ENCODE measurements around the gene COLEC11.
"Not testable (repeated sequence)": the region's sequence is repeated elsewhere in the genome, so short reads cannot be mapped to it uniquely, and the experiment has no call there.

Gene COLEC11

GRCh38 chr2:3619661-3620060 lies 24.7 kb downstream of the COLEC11 start:
- H3K36me3 ChIP-seq (ENCODE audit: insufficient read depth, low read length); H3K9me3 ChIP-seq (ENCODE audit: low read length); H3K27ac ChIP-seq (ENCODE audit: low read depth, low read length); H3K9ac ChIP-seq (ENCODE audit: low read length); H3K4me1 ChIP-seq (ENCODE audit: insufficient read depth, low read length); H3K27me3 ChIP-seq (ENCODE audit: control insufficient read depth in 1 of 2, insufficient read depth in 2 of 2, low read length in 2 of 2); H3K4me3 ChIP-seq (ENCODE audit: low read depth in 1 of 2, low read length in 2 of 2): not testable (repeated sequence)

- no peaks in the 10 kb centered on the region for H3K9me3 ChIP-seq (ENCODE audit: low read length)
- H3K27ac ChIP-seq (ENCODE audit: low read depth, low read length), result no peak overlapping the region
- H3K9ac ChIP-seq (ENCODE audit: low read length), result no peak overlapping the region
- H3K4me3 ChIP-seq (ENCODE audit: low read depth in 1 of 2, low read length in 2 of 2), result no peak overlapping the region
- H3K4me1 ChIP-seq (ENCODE audit: insufficient read depth, low read length), result no peaks in the 10 kb centered on the region
- H3K36me3 ChIP-seq (ENCODE audit: insufficient read depth, low read length), result no peaks in the 10 kb centered on the region
- no peaks in the 10 kb centered on the region for H3K27me3 ChIP-seq (ENCODE audit: control insufficient read depth in 1 of 2, insufficient read depth in 2 of 2, low read length in 2 of 2)
Measured at GRCh38 chr2:3620834-3621233, 25.9 kb downstream of the COLEC11 start.

- H3K9me3 ChIP-seq (ENCODE audit: low read length), result no peaks in the 10 kb centered on the region
- no peaks in the 10 kb centered on the region for H3K4me1 ChIP-seq (ENCODE audit: insufficient read depth, low read length)
- H3K9ac ChIP-seq (ENCODE audit: low read length), result no peak overlapping the region
Measured at GRCh38 chr2:3622967-3623366, 28.1 kb downstream of the COLEC11 start.

GRCh38 chr2:3624059-3624794 lies 29.3 kb downstream of the COLEC11 start:
- no peaks in the 10 kb centered on the region for H3K27me3 ChIP-seq (ENCODE audit: control insufficient read depth in 1 of 2, insufficient read depth in 2 of 2, low read length in 2 of 2)
- H3K4me3 ChIP-seq (ENCODE audit: low read depth in 1 of 2, low read length in 2 of 2), result no peak overlapping the region
- no peak overlapping the region for H3K9ac ChIP-seq (ENCODE audit: low read length)
- H3K9me3 ChIP-seq (ENCODE audit: low read length), result no peaks in the 10 kb centered on the region
- H3K27ac ChIP-seq (ENCODE audit: low read depth, low read length), result no peak overlapping the region
- H3K36me3 ChIP-seq (ENCODE audit: insufficient read depth, low read length), result no peaks in the 10 kb centered on the region
- no peaks in the 10 kb centered on the region for H3K4me1 ChIP-seq (ENCODE audit: insufficient read depth, low read length)

More at GRCh38 chr2:3622967-3623366, 28.1 kb downstream of the COLEC11 start:
- Histone ChIP-seq H3K27me3 (ENCODE audit: control insufficient read depth in 1 of 2, insufficient read depth in 2 of 2, low read length in 2 of 2) (no peaks in the 10 kb centered on the region), H3K36me3 (ENCODE audit: insufficient read depth, low read length) (no peaks in the 10 kb centered on the region), H3K4me3 (ENCODE audit: low read depth in 1 of 2, low read length in 2 of 2) (no peak overlapping the region), H3K27ac (ENCODE audit: low read depth, low read length) (no peak overlapping the region)

GRCh38 chr2:3625186-3625585 lies 30.3 kb downstream of the COLEC11 start:
- H3K4me1 ChIP-seq (ENCODE audit: insufficient read depth, low read length), result no peaks in the 10 kb centered on the region
- H3K27me3 ChIP-seq (ENCODE audit: control insufficient read depth in 1 of 2, insufficient read depth in 2 of 2, low read length in 2 of 2), result no peaks in the 10 kb centered on the region
- H3K36me3 ChIP-seq (ENCODE audit: insufficient read depth, low read length), result no peaks in the 10 kb centered on the region
- no peak overlapping the region for H3K4me3 ChIP-seq (ENCODE audit: low read depth in 1 of 2, low read length in 2 of 2)
- H3K27ac ChIP-seq (ENCODE audit: low read depth, low read length), result no peak overlapping the region
- H3K9me3 ChIP-seq (ENCODE audit: low read length), result no peaks in the 10 kb centered on the region
- no peak overlapping the region for H3K9ac ChIP-seq (ENCODE audit: low read length)

GRCh38 chr2:3626118-3626811 lies 31.4 kb downstream of the COLEC11 start:
- Histone ChIP-seq H3K4me3 (ENCODE audit: low read depth in 1 of 2, low read length in 2 of 2) (no peak overlapping the region), H3K9ac (ENCODE audit: low read length) (no peak overlapping the region), H3K27ac (ENCODE audit: low read depth, low read length) (no peak overlapping the region)

GRCh38 chr2:3626812-3627499 lies 32.0 kb downstream of the COLEC11 start:
- H3K4me1 ChIP-seq (ENCODE audit: insufficient read depth, low read length), result no peaks in the 10 kb centered on the region
- H3K36me3 ChIP-seq (ENCODE audit: insufficient read depth, low read length), result no peaks in the 10 kb centered on the region
- no peak overlapping the region for H3K9ac ChIP-seq (ENCODE audit: low read length)
- no peak overlapping the region for H3K27ac ChIP-seq (ENCODE audit: low read depth, low read length)
- H3K27me3 ChIP-seq (ENCODE audit: control insufficient read depth in 1 of 2, insufficient read depth in 2 of 2, low read length in 2 of 2), result no peaks in the 10 kb centered on the region
- H3K9me3 ChIP-seq (ENCODE audit: low read length), result no peaks in the 10 kb centered on the region
- no peak overlapping the region for H3K4me3 ChIP-seq (ENCODE audit: low read depth in 1 of 2, low read length in 2 of 2)

More at GRCh38 chr2:3626118-3626811, 31.4 kb downstream of the COLEC11 start:
- Histone ChIP-seq H3K9me3 (ENCODE audit: low read length) (no peaks in the 10 kb centered on the region), H3K36me3 (ENCODE audit: insufficient read depth, low read length) (no peaks in the 10 kb centered on the region), H3K4me1 (ENCODE audit: insufficient read depth, low read length) (no peaks in the 10 kb centered on the region), H3K27me3 (ENCODE audit: control insufficient read depth in 1 of 2, insufficient read depth in 2 of 2, low read length in 2 of 2) (no peaks in the 10 kb centered on the region)

GRCh38 chr2:3627500-3628100 lies 32.7 kb downstream of the COLEC11 start:
- no peaks in the 10 kb centered on the region for H3K4me1 ChIP-seq (ENCODE audit: insufficient read depth, low read length)
- H3K27me3 ChIP-seq (ENCODE audit: control insufficient read depth in 1 of 2, insufficient read depth in 2 of 2, low read length in 2 of 2), result no peaks in the 10 kb centered on the region
- no peak overlapping the region for H3K4me3 ChIP-seq (ENCODE audit: low read depth in 1 of 2, low read length in 2 of 2)
- no peaks in the 10 kb centered on the region for H3K9me3 ChIP-seq (ENCODE audit: low read length)
- no peak overlapping the region for H3K27ac ChIP-seq (ENCODE audit: low read depth, low read length)
- no peak overlapping the region for H3K9ac ChIP-seq (ENCODE audit: low read length)
- no peaks in the 10 kb centered on the region for H3K36me3 ChIP-seq (ENCODE audit: insufficient read depth, low read length)

- Histone ChIP-seq H3K9me3 (ENCODE audit: low read length) (no peaks in the 10 kb centered on the region), H3K9ac (ENCODE audit: low read length) (no peak overlapping the region)
Measured at GRCh38 chr2:3628241-3628679, 33.3 kb downstream of the COLEC11 start.

GRCh38 chr2:3628800-3629199 lies 33.9 kb downstream of the COLEC11 start:
- Histone ChIP-seq H3K36me3 (ENCODE audit: insufficient read depth, low read length) (no peaks in the 10 kb centered on the region), H3K27me3 (ENCODE audit: control insufficient read depth in 1 of 2, insufficient read depth in 2 of 2, low read length in 2 of 2) (no peaks in the 10 kb centered on the region), H3K4me1 (ENCODE audit: insufficient read depth, low read length) (no peaks in the 10 kb centered on the region), H3K4me3 (ENCODE audit: low read depth in 1 of 2, low read length in 2 of 2) (no peak overlapping the region), H3K9ac (ENCODE audit: low read length) (no peak overlapping the region), H3K9me3 (ENCODE audit: low read length) (no peaks in the 10 kb centered on the region), H3K27ac (ENCODE audit: low read depth, low read length) (no peak overlapping the region)

More at GRCh38 chr2:3628241-3628679, 33.3 kb downstream of the COLEC11 start:
- Histone ChIP-seq H3K27ac (ENCODE audit: low read depth, low read length) (no peak overlapping the region), H3K4me3 (ENCODE audit: low read depth in 1 of 2, low read length in 2 of 2) (no peak overlapping the region), H3K36me3 (ENCODE audit: insufficient read depth, low read length) (no peaks in the 10 kb centered on the region), H3K4me1 (ENCODE audit: insufficient read depth, low read length) (no peaks in the 10 kb centered on the region), H3K27me3 (ENCODE audit: control insufficient read depth in 1 of 2, insufficient read depth in 2 of 2, low read length in 2 of 2) (no peaks in the 10 kb centered on the region)

GRCh38 chr2:3630631-3631030 lies 35.7 kb downstream of the COLEC11 start:
- Histone ChIP-seq H3K9me3 (ENCODE audit: low read length) (no peaks in the 10 kb centered on the region), H3K27ac (ENCODE audit: low read depth, low read length) (no peak overlapping the region), H3K27me3 (ENCODE audit: control insufficient read depth in 1 of 2, insufficient read depth in 2 of 2, low read length in 2 of 2) (no peaks in the 10 kb centered on the region), H3K36me3 (ENCODE audit: insufficient read depth, low read length) (no peaks in the 10 kb centered on the region), H3K4me3 (ENCODE audit: low read depth in 1 of 2, low read length in 2 of 2) (no peak overlapping the region), H3K4me1 (ENCODE audit: insufficient read depth, low read length) (no peaks in the 10 kb centered on the region), H3K9ac (ENCODE audit: low read length) (no peak overlapping the region)

Data from muscle layer of colon (tissue), 2 donors.